HepG2 (cell line): ENCODE data around the gene EWSR1.

Experiments
- ASH2L ChIP-seq: fragments of 300-600, 200-600 bp; sonication (generic); IDR thresholded peaks from 2 replicates; pipeline ENCODE4 v1.7.0; 2017; ENCODE audit warnings: low read depth, mild to moderate bottlenecking, moderate library complexity, mixed read lengths, low read length; ENCODE audit not compliant: insufficient read length
- CBX5 ChIP-seq: sonication (generic); formaldehyde crosslinking; IDR thresholded peaks from 2 replicates; pipeline ENCODE4 v1.4.0; 2020; ENCODE audit warnings: missing genetic modification reagents, borderline replicate concordance
- FOXK2 ChIP-seq: fragments of 450-650 bp; IDR thresholded peaks from 2 replicates; pipeline ENCODE4 v1.6.1; 2016
- HNF4A ChIP-seq: sonication (generic); formaldehyde crosslinking; IDR thresholded peaks from 2 replicates; pipeline ENCODE4 v1.4.0; 2020; ENCODE audit warnings: missing genetic modification reagents
- HOXD1 ChIP-seq: sonication (generic); formaldehyde crosslinking; IDR thresholded peaks from 2 replicates; pipeline ENCODE4 v1.5.0; 2020; ENCODE audit warnings: missing genetic modification reagents
- IKZF1 ChIP-seq: fragments of 450-650 bp; IDR thresholded peaks from 2 replicates; pipeline ENCODE4 v1.7.1; 2016
- POLR2A ChIP-seq, 2 experiments: IDR thresholded peaks; 2 replicates each; pipeline ENCODE4 v1.6.1; 2011; ENCODE audit warnings: low read depth in 2 of 2, low read length in 2 of 2, mild to moderate bottlenecking in 1 of 2, moderate library complexity in 1 of 2; ENCODE audit not compliant: insufficient read depth in 1 of 2
- RAD21 ChIP-seq: fragments of 450-650 bp; formaldehyde crosslinking; IDR thresholded peaks from 2 replicates; pipeline ENCODE4 v1.5.0; 2020; ENCODE audit warnings: mild to moderate bottlenecking
- ZNF234 ChIP-seq: sonication (generic); formaldehyde crosslinking; conservative IDR thresholded peaks from 2 replicates; pipeline ENCODE4 v1.5.1; 2020; ENCODE audit warnings: mild to moderate bottlenecking, missing genetic modification reagents
- TF ChIP-seq, protein P1 (sequence below): sonication (generic); formaldehyde crosslinking; IDR thresholded peaks from 2 replicates; pipeline ENCODE4 v1.5.0; 2020; ENCODE audit warnings: mild to moderate bottlenecking, missing genetic modification reagents, moderate library complexity
- TF ChIP-seq, protein P2 (sequence below): sonication (generic); formaldehyde crosslinking; IDR thresholded peaks from 2 replicates; pipeline ENCODE4 v1.4.0; 2020; ENCODE audit warnings: missing genetic modification reagents

DNA sequence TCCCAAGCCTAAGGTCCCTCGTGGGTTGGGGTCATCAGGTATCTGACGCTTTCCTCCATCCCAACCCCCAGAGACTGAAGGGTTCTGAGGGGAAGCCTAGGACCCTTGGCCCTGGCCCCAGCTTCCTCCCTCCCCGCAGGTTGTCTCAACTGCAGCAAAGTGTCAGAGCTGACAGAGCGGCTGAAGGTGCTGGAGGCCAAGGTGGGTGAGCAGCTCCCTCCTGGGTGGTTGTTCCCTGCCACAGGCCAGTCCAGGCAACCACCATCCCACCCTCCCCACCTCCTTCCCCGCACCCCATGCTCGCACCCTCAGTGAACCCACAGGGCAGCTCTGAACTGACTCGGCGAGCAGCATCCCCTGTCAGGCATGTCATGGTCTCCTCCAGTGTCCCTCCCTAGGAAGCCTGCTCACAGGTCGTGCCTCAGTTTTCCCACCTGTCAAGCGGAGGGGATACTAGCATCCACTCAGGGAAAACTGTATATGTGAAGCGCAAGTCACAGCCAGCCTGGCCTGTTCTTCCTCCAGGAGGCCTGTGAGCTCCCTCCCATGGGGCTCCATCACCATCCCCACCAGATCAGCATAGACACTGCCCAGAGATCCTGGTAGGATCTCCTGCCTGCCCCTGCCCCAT is 41.6 kb upstream of the EWSR1 start:
- TF ChIP-seq HNF4A (CRISPR knock-in tag) (no peak), ASH2L (no peak), CBX5 (CRISPR knock-in tag) (no peak), IKZF1 (no peak), POLR2A (IDR thresholded peaks at IDR 0.05; ENCODE audit: insufficient read depth in 1 of 2, low read depth in 2 of 2, low read length in 2 of 2) (no peak), FOXK2 (no peak), ZNF234 (CRISPR knock-in tag) (no peak), RAD21 (CRISPR knock-in tag) (no peak), HOXD1 (CRISPR knock-in tag) (no peak)
- TF ChIP-seq, protein P1, sequence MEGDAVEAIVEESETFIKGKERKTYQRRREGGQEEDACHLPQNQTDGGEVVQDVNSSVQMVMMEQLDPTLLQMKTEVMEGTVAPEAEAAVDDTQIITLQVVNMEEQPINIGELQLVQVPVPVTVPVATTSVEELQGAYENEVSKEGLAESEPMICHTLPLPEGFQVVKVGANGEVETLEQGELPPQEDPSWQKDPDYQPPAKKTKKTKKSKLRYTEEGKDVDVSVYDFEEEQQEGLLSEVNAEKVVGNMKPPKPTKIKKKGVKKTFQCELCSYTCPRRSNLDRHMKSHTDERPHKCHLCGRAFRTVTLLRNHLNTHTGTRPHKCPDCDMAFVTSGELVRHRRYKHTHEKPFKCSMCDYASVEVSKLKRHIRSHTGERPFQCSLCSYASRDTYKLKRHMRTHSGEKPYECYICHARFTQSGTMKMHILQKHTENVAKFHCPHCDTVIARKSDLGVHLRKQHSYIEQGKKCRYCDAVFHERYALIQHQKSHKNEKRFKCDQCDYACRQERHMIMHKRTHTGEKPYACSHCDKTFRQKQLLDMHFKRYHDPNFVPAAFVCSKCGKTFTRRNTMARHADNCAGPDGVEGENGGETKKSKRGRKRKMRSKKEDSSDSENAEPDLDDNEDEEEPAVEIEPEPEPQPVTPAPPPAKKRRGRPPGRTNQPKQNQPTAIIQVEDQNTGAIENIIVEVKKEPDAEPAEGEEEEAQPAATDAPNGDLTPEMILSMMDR: no peak
- TF ChIP-seq, protein P2, sequence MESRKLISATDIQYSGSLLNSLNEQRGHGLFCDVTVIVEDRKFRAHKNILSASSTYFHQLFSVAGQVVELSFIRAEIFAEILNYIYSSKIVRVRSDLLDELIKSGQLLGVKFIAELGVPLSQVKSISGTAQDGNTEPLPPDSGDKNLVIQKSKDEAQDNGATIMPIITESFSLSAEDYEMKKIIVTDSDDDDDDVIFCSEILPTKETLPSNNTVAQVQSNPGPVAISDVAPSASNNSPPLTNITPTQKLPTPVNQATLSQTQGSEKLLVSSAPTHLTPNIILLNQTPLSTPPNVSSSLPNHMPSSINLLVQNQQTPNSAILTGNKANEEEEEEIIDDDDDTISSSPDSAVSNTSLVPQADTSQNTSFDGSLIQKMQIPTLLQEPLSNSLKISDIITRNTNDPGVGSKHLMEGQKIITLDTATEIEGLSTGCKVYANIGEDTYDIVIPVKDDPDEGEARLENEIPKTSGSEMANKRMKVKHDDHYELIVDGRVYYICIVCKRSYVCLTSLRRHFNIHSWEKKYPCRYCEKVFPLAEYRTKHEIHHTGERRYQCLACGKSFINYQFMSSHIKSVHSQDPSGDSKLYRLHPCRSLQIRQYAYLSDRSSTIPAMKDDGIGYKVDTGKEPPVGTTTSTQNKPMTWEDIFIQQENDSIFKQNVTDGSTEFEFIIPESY: no peak
